DMS114 treated with DMSO at 0.1 percent for 48 hours (cell line): ENCODE results near the gene HOXA6.

Source experiments
- DNase-seq: peaks from one replicate; lab custom pipeline; 2025; ENCODE audit not compliant: unreplicated experiment; lab: John Stamatoyannopoulos, UW

Gene HOXA6

DNA sequence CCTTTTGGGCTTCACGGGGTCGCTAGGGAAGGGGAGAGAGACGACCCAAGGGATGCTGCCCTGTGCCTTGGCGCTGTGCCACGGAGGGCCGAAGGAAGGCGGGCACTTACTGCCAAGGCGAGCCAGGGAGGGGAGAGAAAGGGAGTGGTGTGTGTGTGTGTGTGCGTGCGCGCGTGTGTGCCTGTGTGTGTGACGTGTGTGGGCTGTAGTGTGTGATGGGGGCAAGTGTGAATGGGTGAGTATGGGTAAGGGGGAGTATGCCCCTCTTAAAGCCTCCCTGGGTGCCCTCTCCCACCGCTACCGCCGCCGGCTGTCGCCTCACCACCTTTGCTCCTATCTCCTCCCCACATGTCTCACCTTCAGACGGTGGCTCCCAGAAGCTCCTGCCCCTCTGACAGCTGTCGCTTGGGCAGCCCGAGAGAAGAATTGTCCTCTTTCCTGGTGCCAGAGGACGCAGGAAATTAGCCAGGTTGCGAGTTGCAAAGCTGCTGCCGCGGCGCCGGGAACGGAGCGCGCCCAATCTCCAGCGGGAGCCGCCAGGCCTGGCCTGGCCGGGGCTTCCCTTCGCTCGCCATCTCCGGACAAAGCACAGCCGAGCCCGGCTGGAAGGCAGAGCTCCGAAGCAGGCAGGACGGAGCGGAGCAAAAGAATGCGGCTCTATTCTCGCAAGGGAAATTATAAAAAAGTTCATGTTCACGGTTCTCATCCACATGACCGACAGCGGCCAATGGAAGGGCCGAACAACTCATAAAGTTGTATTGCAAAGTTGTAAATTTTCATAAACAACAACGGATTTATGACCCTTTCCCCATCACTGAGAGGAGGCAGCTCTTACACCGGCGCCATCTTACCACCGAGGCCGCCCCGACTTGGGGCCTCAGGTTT, 4.6 kb upstream of the HOXA6 start, which contains the start of gene HOXA3:
TSS of gene HOXA3 (minus strand) at position 653 of the 885 bp plus-strand sequence. CDS start 41,943 bp downstream, outside the sequence.
- DNase-seq, result no peak

DNA sequence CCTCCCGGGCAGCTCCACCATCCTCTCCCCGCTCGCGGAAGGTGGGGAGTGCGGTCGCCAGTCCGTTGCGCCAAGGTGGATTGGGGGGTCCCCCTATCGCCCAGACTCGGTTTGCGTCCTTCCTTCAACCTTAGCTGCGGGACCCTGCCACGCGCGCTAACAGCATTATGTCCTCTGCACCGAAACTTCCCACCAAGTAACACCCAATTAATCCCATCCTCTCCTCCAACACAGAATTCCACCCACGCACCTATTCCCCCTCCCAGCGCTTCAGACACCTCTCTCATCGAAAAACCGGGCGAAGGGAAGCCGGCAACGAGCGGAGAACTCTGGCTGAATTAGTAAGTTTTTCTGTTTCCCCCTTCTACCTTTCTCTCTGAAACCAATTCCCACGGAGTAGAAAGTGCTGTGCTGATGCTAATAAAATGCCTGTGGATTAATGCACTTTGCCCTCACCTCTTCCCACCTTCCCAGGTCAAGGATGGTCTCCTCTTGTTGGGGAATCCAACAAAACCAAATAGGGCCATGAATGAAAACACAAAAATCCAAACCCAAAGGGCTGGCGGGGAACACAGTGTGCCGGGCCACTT, 3.9 kb upstream of the HOXA6 start:
- no peak for DNase-seq

DNA sequence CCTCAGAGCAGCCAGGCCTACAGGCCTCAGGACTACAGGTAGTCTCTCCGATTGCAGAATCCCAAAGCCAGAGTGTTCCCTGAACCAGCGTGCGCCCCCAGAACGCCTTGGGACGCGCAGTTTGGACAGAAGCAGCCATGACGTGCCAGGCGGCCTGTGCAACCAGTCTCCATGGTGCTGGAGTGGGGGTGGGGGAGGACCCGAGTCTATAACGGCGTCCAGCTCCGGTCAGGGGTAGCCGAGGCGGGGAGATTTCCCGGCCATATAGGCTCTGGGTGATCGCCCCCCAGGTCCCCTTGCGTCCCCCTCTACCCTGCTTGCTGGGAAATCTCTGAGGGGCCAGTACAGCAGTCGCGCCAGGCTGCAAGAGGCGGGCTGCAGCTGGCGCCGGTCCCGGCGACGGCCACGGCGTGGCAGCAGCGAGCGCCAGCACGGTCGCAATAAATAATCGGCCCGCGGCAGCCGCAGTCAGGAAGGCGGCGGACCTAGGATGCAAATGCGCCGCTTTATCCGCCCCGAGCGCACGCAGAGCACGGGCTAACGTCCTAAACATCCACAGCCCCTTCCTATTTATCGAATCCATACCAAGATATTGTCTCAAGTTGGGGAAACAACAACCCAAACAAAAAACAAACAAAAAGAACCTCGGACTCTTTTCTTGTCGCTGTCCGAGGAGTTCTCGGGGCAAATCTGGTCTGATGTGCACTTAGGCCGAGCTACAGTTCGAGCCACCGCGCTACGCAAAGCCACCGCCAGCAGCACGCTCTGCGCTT, 3.2 kb upstream of the HOXA6 start:
- peak; percentile 63 for DNase-seq

DNA sequence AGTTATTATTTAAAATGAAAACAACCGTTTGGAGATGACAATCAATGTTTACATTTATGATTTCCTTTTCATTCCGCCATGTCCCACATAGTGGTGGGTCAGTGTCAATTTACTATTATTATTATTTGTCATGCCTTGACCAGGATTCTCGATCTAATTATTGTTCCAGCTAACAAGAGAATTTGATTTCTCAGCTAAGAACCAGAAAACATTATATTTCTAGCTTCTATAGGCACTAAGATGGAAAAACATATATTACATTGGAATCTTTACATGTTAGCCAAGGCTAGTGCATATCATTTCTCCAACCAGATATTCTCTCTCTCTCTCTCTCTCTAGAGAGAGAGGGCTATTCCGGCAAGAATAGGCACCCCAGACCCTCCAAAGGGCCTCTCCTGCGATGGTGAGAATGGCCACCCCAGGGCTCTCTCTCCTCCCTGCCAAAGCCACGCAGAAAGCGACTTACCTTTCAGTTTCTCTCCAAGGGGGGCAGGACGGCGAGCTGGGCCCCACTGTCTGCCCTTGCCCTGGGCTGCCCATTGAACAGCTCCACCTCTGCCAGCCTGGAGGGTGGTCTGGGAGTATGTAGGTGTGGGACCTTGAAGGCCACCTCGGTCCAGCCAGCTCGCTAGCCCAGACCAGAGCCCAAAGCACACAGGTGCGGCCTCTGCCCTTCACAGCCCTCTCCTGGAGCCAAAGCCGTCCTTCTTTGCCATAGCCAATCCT, 2.4 kb upstream of the HOXA6 start:
- DNase-seq, result no peak

DNA sequence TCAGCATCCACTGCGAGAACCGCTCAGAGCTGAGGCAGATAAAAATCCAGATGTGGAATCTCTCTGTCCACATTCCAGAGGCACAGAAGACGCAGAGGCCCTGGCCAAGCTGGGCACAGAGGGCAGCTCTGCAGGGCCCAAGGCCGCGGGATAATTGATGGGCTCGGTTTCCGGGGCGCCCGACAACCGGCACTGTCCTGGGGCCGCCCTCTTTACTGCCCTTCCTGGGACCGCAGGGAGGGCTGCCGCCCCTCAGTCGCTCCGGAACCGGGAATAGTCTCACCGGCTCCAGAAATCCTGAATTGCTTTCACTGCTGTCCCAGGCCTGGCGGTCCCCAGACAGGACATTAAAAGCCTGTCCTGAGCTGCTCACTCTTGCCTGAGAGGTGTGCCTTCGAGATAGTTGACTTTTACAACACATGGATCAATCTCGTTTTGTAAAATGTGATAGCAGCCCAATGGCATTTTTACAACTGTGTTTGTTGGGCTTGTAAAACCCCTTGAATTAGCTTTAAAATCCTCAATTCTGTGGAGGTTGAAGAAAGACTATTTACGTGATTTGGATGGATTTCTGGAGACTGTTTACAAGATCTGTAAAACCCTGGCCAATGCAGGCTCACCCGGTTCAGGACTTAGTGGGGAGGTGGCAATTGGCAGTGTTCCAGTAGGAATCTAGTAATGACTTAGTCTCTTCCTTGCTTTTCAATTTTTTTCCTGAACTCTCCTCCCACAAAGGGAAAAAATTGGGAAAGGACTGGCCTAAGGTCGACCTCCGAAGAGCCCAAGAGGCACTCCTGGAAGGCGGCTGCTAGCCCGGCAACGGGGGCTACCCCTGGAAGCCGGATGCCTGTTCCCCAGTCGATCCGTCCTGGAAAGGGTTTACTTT, 1.4 kb upstream of the HOXA6 start:
- DNase-seq, result no peak

DNA sequence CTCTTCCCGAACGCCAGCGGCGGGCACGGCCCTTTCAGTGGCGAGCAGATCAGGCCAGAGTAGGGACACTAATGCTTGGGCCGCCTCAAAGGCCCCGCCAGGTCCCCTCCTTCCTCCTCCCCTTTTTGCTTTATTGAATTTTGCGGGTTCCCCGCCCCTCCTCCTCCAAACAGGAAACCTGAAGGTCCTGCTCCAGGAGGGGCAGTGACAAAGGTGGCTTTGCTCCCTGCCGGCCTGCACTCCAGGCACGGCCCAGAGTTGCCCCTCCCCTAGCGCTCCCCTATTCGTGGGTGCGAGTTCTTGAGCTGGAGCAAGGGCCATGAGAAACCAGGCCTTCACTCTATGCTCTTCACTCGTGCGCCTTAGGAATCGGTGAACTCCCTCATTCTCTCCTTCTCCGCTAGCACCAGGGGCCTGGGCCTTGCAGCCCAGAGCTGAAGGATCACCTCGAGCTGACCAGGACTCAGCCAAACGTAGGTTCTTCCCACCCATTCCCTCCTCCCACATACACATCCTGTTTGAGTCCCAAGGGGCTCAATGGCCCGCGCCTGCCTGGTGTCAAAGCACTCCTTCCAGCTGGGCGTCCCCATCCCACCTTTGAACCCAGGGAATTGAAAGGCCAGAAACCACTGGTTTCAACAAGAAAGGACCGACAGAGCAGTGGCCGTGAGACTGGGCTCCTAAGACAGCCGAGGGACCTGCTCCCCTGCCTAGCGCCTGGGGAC, 619 bp upstream of the HOXA6 start:
- no peak for DNase-seq

DNA sequence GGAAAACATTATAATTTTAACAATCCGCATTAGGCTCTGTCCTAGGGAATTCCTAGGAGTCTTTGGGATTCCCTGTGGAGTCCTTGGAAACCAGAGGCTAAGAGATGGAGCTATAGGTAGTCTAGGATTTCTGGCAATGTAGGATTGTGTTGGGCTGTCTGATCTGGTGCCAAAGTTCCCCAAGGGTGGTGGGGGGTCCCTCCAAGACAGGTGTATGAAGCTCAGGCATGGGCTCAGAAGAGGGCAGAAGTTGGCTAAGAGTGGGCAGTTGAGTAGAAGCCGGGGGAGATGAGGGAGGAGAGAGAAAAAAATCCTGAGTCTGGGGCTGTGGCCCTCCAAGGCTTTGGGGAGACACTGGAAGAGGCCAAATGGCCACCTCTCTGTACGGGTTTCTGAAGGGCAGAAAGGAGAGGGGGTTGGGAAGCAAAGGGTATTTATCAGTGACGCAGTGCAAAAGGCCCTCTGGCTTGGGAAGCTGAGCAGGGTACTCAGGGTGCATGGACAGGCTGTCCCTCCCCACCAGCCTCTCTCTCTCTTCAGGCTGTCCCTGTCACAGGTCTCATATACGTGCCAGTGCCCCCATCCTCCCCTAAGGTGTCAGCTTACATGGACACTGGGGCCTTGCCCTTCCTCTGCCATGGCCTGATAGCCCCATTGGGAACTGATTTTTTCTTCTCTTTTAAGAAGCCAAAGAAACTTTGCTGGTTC, 929 bp downstream of the HOXA6 start:
- no peak for DNase-seq

DNA sequence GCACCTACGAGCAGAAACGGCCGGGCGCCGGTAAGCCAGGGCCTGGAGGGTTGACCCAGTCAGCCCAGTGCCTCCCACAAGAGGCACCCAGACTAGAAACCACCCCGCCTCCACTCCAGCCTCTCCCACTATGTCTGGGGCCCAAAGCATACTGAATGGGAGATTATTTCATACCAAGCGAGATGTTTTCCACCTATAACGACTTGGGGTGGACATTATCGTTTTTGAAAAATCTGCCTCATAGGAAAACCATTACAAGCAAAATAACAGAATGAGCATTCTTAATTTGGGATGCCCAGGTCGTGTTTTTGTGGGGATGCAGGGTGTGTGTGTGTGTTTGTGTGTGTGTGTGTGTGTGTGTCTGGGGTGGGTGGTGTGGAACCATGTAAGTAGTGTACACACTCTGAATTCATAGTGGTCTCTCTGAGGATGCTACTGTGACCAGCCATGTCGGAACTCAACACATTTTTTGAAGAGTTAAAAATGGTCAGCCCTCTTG, 1.6 kb downstream of the HOXA6 start:
- DNase-seq, result no peak

DNA sequence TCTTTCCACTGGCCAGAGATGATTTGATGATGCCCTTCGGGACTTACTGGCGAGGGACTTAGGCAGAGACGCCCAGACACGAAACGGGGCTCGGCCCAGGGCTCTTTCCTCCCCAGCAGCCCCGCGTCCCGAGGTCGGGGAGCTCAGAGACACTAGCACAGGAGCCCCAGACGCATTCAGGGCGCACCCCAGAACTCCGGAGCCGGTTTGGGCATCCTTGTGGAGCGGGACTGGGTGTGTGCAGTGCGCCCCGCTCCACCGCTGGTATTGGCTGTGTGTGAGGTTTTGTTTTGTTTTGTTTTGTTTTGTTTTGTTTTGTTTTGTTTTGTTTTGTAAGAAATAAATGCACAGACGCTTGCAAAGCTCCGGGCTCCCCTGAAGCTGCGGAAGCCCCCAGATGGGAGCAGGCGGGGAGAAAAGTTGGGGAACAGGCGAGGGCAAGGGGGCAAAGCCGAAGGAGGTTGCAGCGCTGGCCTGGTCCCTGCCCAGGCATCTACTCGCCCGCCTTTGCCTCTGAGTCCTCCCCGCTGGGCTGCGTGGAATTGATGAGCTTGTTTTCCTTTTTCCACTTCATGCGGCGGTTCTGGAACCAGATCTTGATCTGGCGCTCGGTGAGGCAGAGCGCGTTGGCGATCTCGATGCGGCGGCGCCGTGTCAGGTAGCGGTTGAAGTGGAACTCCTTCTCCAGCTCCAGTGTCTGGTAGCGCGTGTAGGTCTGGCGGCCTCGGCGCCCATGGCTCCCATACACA, 2.2 kb downstream of the HOXA6 start:
- no peak for DNase-seq

DNA sequence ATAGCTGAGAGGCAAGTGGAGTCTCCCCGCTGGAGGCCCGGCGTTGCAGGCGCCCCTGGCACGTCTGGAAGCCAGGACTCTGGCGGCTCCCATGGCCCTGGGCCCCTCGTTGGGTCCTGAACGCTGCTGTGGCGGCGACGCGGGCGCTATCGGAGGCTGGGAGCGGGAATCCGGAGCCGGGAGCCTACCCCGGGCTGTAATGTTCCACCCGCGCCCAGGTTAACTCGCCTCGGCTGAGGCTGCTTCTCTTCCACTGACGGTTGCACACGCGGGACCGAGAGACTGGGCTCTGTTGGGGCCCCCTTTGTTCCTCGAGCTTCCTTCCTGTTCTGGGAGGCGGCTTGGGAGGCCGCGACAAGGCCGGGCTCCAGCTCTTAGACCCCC, 2.8 kb downstream of the HOXA6 start:
- DNase-seq, result no peak

DNA sequence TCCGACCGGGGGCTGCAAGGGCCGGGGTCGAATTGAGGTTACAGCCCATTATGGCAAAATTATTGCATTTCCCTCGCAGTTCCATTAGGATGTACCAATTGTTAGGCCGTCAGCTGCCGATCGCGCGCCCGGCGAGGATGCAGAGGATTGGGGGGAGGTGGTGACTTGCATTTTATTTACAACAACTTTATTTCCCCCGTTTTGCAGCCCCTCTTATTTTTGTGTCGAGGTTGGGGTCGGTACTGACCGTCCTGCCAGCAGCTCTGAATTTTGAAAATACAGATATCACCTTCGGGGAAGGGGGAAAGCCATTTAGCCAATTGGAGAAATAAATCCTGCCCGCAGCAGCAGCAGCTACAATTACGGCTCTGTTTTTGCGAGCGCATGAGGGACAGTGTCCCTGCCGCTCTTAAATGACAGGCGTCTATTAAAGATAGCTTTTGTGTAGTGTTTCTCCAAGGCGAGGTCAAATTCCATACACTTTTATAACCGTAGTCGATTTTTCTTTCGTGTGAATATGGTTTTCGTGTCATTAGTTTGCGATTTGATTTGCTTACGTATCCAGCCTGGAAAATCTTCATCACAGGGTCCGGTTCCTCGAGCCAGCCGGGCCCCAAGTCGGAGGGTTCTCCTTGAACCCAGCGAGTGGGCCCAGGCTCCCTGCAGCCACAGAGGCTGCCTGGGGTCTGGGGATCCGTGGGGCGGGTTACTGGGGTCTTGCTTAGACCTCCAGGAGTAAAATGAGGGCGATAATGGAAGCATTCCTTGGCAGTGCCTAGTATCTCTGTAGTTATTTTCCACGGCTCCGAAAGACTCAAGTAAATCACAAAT, 3.4 kb downstream of the HOXA6 start:
- DNase-seq, result no peak

DNA sequence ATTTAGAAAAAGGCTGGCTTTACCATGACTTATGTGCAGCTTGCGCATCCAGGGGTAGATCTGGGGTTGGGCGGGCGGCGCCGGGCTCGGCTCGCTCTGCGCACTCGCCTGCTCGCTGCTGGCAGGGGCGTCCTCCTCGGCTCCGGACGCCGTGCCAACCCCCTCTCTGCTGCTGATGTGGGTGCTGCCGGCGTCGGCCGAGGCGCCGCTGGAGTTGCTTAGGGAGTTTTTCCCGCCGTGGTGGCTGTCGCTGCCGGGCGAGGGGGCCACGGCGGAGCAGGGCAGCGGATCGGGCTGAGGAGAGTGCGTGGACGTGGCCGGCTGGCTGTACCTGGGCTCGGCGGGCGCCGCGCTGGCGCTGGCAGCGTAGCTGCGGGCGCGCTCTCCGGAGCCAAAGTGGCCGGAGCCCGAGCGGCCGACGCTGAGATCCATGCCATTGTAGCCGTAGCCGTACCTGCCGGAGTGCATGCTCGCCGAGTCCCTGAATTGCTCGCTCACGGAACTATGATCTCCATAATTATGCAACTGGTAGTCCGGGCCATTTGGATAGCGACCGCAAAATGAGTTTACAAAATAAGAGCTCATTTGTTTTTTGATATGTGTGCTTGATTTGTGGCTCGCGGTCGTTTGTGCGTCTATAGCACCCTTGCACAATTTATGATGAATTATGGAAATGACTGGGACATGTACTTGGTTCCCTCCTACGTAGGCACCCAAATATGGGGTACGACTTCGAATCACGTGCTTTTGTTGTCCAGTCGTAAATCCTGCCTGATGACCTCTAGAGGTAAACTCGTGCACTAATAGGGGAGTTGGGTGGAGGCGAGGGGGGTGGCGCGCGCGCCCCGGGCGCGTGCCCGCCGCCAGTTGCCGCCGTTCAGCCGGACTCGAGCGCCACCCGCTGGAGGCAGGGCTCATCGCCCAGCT, 4.3 kb downstream of the HOXA6 start, which contains the start of gene HOXA5:
TSS of gene HOXA5 (minus strand) at position 659 of the 927 bp plus-strand sequence. CDS start at position 585, 74 bp downstream.
- DNase-seq, result peak; percentile 95

DNA sequence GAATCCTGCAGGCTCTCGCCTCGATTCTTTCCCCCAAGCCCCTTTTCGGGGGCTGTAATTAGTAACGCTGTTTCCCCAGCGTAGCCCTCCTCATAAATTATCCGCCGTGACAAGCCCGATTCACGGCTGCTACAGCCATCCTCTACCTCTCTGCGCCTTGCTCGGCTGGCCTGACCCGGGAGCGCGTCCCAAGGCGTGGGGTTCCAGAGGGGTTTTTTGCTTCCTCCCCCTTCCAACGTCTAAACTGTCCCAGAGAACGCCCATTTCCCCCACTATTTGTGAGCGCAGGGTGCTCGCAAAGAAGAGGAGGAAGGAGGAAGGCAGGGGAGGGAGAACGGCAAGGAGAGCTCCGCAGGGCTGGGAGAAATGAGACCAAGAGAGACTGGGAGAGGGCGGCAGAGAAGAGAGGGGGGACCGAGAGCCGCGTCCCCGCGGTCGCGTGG, 5.0 kb downstream of the HOXA6 start:
- no peak for DNase-seq

DNA sequence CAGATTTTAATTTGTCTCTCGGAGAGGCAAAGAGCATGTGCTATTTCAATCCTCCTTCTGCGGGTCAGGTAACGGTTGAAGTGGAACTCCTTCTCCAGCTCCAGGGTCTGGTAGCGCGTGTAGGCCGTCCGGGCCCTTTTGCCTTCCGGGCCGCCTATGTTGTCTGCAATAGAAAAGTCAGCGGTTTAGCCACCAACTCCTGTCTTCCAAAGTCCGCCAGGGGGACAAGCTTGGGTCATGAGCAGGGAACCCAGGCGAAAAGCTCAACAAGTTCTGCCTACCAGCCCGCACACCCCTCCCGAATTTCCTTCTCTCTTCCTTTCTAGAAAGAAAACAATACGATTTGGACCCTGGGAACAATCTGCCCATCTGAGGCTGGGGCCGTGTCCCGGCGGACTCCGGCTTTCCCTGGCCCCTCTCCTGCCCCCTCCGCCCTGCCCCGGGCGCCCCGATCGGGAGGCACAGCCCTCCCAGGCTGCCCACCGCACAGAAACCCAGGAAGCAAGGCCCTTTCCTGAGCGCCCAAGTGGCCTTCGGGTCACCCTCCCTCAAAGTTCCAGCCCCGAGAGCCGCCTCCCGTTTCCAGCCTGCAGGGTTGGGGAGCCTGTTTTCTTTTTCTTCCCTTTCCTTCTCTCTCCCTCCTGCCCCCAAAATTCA, 5.5 kb downstream of the HOXA6 start:
- DNase-seq, result no peak
